ENCODE results near the gene C16orf89. TPM values are rescaled to one million over a fixed set of nuclear protein-coding genes. Genes with fewer than 3 reads are reported as not detected.

C16orf89 gene
- total and polyA plus RNA-seq, 2 donors (not counting 1 experiment from before 2014, with no cell fraction given) = not detected

DNA sequence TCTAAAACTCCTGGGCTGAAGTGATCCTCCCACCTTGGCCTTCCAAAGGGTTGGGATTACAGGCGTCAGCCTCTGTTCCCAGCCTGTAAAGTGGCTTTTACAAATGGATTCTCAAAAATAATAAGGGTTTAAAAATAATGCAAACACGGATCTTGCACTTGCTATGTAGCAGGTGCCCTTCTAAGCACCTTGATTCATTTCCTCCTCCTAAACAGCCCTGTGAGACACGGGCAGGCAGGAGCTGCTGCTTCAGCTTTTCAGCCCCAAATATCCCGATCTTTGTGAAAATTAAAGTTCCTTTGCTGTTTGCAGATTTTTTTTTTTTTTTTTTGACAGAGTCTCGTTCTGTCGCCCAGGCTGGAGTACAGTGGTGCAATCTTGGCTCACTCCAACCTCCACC, 63.8 kb downstream of the C16orf89 start:
- Mint-ChIP-seq H3K9me3 (ENCODE audit: insufficient read depth) (no peaks in the 10 kb centered on the region), H3K27me3 (peaks cover 17% of the 10 kb centered on the region), H3K4me3 (no peak overlapping the region), H3K4me1 (peaks cover 2% of the 10 kb centered on the region), H3K27ac (no peak overlapping the region)
- no peaks in the 10 kb centered on the region for H3K36me3 ChIP-seq (replicated peaks in 1 of 2; ENCODE audit: control extremely low read depth in 1 of 2, control insufficient read depth in 1 of 2, extremely low read depth in 1 of 2, insufficient read depth in 2 of 2, low read length in 1 of 2)
- no peaks in the 10 kb centered on the region for H3K4me1 ChIP-seq (ENCODE audit: control insufficient read depth in 2 of 2, insufficient read depth in 2 of 2, low read length in 2 of 2)
- no peak for ATAC-seq (ENCODE audit: low read depth)
- TF ChIP-seq, protein P1, sequence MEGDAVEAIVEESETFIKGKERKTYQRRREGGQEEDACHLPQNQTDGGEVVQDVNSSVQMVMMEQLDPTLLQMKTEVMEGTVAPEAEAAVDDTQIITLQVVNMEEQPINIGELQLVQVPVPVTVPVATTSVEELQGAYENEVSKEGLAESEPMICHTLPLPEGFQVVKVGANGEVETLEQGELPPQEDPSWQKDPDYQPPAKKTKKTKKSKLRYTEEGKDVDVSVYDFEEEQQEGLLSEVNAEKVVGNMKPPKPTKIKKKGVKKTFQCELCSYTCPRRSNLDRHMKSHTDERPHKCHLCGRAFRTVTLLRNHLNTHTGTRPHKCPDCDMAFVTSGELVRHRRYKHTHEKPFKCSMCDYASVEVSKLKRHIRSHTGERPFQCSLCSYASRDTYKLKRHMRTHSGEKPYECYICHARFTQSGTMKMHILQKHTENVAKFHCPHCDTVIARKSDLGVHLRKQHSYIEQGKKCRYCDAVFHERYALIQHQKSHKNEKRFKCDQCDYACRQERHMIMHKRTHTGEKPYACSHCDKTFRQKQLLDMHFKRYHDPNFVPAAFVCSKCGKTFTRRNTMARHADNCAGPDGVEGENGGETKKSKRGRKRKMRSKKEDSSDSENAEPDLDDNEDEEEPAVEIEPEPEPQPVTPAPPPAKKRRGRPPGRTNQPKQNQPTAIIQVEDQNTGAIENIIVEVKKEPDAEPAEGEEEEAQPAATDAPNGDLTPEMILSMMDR (IDR thresholded peaks at IDR 0.05) = no peak
- TF ChIP-seq EZH2 (IDR thresholded peaks at IDR 0.05; ENCODE audit: borderline replicate concordance, insufficient read depth, low read depth, low read length, poor library complexity, severe bottlenecking) = no peak
- WGBS (ENCODE audit: insufficient coverage) = no CpG with 5 or more reads among the region's 6 CpGs
- ChIA-PET POLR2A (no interaction called here), CTCF (no interaction called here)
- no peak overlapping the region for H3K27ac ChIP-seq (ENCODE audit: low read length in 2 of 2)
- H3K27me3 ChIP-seq (replicated peaks in 1 of 4; ENCODE audit: control extremely low read depth in 1 of 4, control insufficient read depth in 3 of 4, insufficient read depth in 4 of 4, low read length in 3 of 4) = peaks cover 0 to 12% (median 0%) of the 10 kb centered on the region in 4 experiments
- H3K4me3 ChIP-seq (ENCODE audit: control extremely low read depth in 1 of 5, extremely low read depth in 1 of 5, insufficient read depth in 1 of 5, low read depth in 2 of 5, low read length in 4 of 5) = no peak overlapping the region
- H3K79me2 ChIP-seq (ENCODE audit: control insufficient read depth, insufficient read depth, low read length) = no peaks in the 10 kb centered on the region
- H3K9me3 ChIP-seq (ENCODE audit: control extremely low read depth in 1 of 3, control insufficient read depth in 2 of 3, insufficient read depth in 1 of 3, low read length in 2 of 3) = no peaks in the 10 kb centered on the region
- H4K20me1 ChIP-seq (ENCODE audit: control insufficient read depth, insufficient read depth, low read length, poor library complexity, severe bottlenecking) = no peaks in the 10 kb centered on the region
- intact Hi-C loops (cut with micrococcal nuclease) = no loop called here
- DNase-seq = no peak
- H2AFZ ChIP-seq (ENCODE audit: insufficient read depth, low read depth, low read length, poor library complexity, severe bottlenecking) = no peak overlapping the region
- H3K9ac ChIP-seq (ENCODE audit: low read length) = no peak overlapping the region
- no peak overlapping the region for H3K4me2 ChIP-seq (replicated peaks; ENCODE audit: low read depth, low read length, poor library complexity, severe bottlenecking)

GRCh38 chr16:5001571-5001970, 64.2 kb downstream of the C16orf89 start:
- Histone ChIP-seq H3K27ac (ENCODE audit: low read length in 2 of 2) (no peak overlapping the region), H3K9me3 (ENCODE audit: control extremely low read depth in 1 of 3, control insufficient read depth in 2 of 3, insufficient read depth in 1 of 3, low read length in 2 of 3) (no peaks in the 10 kb centered on the region), H3K9ac (ENCODE audit: low read length) (no peak overlapping the region), H3K4me3 (ENCODE audit: control extremely low read depth in 1 of 5, extremely low read depth in 1 of 5, insufficient read depth in 1 of 5, low read depth in 2 of 5, low read length in 4 of 5) (no peak overlapping the region), H3K79me2 (ENCODE audit: control insufficient read depth, insufficient read depth, low read length) (no peaks in the 10 kb centered on the region), H3K4me1 (ENCODE audit: control insufficient read depth in 2 of 2, insufficient read depth in 2 of 2, low read length in 2 of 2) (no peaks in the 10 kb centered on the region), H3K4me2 (replicated peaks; ENCODE audit: low read depth, low read length, poor library complexity, severe bottlenecking) (no peak overlapping the region), H2AFZ (ENCODE audit: insufficient read depth, low read depth, low read length, poor library complexity, severe bottlenecking) (no peak overlapping the region), H3K36me3 (replicated peaks in 1 of 2; ENCODE audit: control extremely low read depth in 1 of 2, control insufficient read depth in 1 of 2, extremely low read depth in 1 of 2, insufficient read depth in 2 of 2, low read length in 1 of 2) (no peaks in the 10 kb centered on the region), H3K27me3 (replicated peaks in 1 of 4; ENCODE audit: control extremely low read depth in 1 of 4, control insufficient read depth in 3 of 4, insufficient read depth in 4 of 4, low read length in 3 of 4) (peaks cover 0 to 15% (median 0%) of the 10 kb centered on the region in 4 experiments), H4K20me1 (ENCODE audit: control insufficient read depth, insufficient read depth, low read length, poor library complexity, severe bottlenecking) (no peaks in the 10 kb centered on the region)
- POLR2A ChIA-PET = no interaction called here
- intact Hi-C loops (cut with micrococcal nuclease) = no loop called here
- ATAC-seq (ENCODE audit: low read depth) = no peak
- Mint-ChIP-seq H3K4me3 (no peak overlapping the region), H3K27ac (no peak overlapping the region), H3K27me3 (peaks cover 20% of the 10 kb centered on the region), H3K4me1 (peaks cover 2% of the 10 kb centered on the region), H3K9me3 (ENCODE audit: insufficient read depth) (no peaks in the 10 kb centered on the region)
- DNase-seq = no peak
- TF ChIP-seq, protein P1 (IDR thresholded peaks at IDR 0.05) = no peak
- TF ChIP-seq EZH2 (IDR thresholded peaks at IDR 0.05; ENCODE audit: borderline replicate concordance, insufficient read depth, low read depth, low read length, poor library complexity, severe bottlenecking) = no peak
- WGBS (ENCODE audit: insufficient coverage) = 20% methylated on average over 7 of the region's 7 CpGs
- CTCF ChIA-PET = no interaction called here

All from B cell (primary cell).